HG02938 (cell line): ENCODE measurements around the gene TDRD10.

Experiments used
- ATAC-seq: cut with Tn5 transposase; IDR thresholded peaks from one replicate; pipeline ENCODE4 v1.9.1; 2021; ENCODE audit warnings: mild to moderate bottlenecking, moderate library complexity; ENCODE audit not compliant: unreplicated experiment

Gene TDRD10, protein sequence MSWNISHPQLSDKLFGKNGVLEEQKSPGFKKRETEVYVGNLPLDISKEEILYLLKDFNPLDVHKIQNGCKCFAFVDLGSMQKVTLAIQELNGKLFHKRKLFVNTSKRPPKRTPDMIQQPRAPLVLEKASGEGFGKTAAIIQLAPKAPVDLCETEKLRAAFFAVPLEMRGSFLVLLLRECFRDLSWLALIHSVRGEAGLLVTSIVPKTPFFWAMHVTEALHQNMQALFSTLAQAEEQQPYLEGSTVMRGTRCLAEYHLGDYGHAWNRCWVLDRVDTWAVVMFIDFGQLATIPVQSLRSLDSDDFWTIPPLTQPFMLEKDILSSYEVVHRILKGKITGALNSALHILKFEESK

DNA sequence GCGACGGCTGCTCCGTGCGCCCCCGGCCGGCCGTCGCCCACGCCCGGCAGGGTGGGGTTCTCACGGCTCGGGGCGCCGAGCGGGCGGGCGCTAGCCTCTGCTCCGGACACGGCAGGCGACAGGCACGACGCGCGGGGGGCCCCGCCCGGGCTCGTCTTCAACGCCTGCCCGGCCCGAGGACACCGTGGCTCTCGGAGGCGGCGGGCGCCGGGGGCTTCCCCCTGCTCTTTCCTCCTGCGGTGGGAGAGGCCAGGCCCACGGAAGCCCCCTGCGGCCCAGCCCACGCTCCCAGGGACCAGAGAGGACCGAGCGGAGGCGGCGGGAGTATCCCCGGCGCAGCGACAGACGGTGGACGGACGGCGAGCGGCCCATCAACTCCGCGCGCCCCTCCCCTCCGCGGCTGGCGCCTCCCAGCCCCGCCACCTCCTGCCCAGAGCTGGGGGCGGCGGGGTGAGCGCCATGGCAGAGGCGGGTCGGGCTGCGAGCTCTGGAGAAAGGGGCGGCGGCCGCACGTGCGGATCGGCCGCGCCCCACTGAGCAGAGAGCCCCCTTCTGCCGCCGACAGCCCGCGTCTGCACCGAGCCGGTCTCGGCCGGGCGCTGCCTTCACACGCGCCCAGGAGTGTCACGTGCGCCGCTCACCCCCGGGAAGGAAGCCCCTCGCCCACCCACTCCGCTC lies at the start of gene TDRD10, which contains the start of gene SHE:
Gene TDRD10 (plus strand): TSS at position 154 of the 678 bp plus-strand sequence. CDS start 4,685 bp downstream, outside the sequence.
Gene SHE (minus strand): TSS at position 347 of the 678 bp plus-strand sequence. CDS start 386 bp downstream, outside the sequence.
- no peak for ATAC-seq

DNA sequence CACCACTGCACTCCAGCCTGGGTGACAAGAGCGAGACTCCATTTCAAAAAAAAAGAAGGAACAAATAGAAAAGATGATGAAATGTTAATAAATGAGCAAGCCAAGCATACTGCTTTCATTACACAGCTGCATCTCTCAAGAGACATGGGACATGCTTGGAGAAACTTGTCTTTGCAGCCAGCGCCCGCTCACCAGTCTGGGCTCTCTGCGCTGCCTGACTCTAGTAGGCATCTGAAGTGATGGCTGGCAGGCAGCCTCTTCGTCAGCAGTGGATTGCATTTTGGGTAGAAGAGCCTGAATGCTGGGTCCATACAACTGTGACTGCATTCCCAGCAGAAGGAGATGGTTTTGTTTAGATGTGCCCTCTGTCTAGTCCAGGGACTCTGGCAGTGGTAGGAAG lies 48.9 kb upstream of the TDRD10 start:
- no peak for ATAC-seq

DNA sequence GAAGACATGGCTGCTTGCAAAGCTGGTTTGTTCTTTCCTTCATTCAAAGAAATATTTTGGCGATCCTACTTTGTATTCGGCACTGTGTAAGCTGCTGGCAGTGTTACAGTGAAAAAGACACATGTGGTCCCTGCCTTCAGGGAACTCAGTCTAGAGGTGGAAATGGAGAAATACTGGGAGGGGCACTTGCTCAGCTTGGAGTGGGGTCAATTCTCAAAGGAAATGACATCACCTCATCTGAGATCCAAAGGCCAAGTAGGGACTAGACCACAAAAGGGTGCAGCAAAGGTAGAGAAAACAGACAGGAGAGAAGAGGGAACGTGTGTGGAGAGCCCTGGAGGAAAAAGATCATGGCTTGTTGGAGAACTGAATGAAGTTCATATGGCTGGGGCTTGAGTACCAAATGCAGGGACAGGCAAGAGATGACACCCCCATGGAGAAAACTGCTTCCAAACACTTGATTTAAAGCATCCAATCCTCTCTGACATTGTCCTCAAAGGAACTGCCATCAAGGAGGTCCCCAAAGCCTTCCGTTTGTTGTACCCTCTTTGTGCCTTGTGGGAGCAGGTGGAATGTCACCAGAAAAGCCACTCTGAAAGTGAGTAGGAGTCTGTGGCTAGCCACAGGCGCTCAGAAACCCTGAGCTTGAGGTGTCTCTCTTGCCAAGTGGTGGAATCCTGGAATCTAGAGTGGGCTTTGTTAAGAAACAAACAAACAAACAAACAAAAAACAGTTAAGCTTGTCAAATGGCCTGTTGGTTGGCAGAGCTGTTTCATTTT lies 48.3 kb upstream of the TDRD10 start:
- ATAC-seq, result no peak

DNA sequence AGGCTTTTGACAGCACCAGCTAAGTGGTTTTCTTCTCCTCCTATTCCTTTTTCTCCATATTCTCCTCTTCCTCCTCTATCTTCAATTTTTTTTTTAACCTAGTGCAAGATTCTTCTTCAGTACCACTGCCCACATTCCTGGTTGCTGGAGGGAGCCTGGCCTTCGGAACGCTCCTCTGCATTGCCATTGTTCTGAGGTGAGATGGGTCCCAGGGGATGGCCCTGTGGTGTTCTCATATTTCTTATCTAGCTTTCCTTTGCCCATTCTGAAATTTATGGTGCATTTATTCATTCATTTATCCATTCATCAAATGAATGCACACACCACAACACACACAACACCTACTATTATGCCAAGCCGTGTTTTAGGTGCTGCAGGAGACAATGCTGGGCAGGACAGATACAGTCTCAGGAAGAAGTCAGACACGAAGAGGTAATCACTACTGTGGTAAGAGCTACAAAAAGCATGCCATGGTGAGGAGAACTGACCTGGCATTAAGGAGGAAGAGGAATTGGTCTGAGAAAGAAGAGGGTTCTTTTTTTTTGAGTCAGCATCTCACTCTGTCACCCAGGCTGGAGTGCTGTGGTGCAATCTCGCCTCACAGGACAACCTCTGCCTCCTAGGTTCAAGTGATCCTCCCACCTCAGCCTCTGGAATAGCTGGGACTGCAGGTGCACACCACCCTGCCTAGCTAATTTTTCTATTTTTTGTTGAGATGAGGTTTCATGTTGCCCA lies 47.5 kb upstream of the TDRD10 start:
- no peak for ATAC-seq

DNA sequence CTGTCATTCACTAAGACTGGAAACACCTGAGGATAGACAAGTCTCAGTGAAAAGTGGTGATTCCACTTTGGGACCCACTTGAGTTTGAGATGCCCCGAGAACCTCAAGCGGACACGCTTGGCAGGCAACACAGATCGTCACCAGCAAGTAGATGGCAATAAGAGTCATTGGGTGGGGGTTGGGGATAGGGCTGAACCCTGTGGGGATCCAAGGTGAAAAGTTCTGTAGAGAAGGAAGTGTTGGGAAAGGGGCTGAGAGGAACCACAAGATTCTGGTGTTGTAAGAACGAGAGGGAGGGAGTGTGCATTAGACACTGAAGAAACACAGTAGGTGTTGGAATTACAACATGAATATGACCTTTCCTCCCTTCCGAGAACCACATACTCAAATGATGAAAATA lies 45.4 kb upstream of the TDRD10 start:
- no peak for ATAC-seq

DNA sequence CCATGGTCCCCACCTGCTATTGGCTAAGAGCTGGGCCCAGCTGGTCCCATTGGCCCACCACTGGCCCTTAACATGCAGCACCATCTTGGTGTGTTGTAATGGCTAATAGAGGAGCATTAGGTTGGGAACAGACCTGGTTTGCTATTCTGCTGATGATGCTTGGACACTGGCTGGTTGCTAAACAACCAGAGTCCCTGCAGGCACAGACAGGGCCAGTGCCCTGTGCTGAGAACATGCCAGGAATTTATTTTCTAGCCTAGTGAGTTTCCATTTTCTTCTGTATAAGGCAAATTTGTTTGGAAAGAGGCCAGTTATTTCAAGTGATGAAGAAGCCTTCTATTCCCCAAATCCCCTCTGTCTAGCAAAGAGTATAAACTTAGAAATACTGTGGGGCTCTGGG lies 42.9 kb upstream of the TDRD10 start:
- ATAC-seq, result no peak

DNA sequence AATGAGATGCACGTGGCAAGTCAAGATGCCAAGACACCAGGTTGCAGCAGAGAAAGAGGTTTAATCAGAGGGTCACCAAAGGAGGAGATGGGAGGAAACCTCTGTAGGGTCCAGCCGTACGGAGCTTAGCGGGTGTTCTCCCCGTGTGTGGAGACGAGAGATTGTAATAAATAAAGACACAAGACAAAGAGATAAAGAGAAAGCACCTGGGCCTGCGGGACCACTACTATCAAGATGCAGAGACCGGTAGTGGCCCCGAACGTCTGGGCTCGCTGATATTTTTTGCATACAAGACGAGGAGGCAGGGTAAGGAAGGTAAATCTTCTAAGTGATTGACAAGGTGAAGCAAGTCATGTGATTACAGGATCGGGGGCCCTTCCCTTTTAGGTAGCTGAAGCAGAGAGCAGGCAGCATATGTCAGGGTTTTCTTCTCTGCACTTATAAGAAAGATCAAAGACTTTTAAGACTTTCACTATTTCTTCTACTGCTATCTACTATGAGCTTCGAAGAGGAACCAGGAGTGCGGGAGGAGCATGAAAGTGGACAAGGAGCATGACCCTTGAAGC lies 41.2 kb upstream of the TDRD10 start:
- no peak for ATAC-seq

DNA sequence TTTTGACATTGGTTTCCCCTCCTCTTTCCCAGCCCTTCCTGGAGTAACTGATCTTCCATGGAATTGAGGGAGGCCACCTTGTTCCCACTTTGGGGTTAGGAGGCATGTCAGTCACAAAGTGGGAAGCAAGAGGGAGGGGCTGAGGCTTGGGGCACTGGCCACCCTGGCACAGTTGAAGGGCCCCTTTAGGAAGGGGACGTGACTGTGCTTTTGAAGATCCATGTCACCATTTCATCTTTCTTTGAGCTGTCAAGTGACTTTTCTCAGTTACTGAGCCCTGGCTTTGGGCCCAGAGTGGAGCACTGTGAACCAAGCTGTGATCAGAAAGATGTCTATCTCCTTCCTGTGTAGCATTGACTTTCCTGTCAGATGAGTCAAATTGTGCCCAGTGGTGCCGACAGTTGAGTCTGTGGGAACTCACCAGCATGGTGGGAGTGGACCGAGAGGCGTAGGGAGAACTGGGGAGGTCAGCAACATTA lies 38.5 kb upstream of the TDRD10 start:
- no peak for ATAC-seq

DNA sequence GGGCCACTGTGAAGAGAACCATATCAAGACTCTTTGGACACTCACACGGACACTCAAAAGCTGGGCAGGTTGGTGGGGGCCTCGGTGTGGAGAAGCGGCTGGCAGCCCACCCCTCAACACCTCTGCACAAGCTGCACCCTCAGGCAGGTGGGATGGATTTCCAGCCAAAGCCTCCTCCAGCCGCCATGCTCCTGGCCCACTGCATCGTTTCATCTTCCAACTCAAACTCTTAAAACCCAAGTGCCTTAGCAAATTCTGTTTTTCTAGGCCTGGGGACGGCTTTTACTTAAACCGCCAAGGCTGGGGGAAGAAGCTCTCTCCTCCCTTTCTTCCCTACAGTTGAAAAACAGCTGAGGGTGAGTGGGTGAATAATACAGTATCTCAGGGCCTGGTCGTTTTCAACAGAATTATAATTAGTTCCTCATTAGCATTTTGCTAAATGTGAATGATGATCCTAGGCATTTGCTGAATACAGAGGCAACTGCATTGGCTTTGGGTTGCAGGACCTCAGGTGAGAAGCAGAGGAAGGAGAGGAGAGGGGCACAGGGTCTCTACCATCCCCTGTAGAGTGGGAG lies 36.3 kb upstream of the TDRD10 start:
- no peak for ATAC-seq

DNA sequence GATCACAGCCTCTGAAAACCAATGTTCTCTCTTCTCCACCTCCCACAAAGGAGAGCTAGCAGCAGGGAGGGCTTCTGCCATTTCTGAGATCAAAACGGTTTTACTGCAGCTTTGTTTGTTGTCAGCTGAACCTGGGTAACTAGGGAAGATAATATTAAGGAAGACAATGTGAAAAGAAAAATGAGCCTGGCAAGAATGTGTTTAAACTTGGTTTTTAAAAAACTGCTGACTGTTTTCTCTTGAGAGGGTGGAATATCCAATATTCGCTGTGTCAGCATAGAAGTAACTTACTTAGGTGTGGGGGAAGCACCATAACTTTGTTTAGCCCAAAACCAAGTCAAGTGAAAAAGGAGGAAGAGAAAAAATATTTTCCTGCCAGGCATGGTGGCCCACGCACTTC lies 35.8 kb upstream of the TDRD10 start:
- no peak for ATAC-seq

DNA sequence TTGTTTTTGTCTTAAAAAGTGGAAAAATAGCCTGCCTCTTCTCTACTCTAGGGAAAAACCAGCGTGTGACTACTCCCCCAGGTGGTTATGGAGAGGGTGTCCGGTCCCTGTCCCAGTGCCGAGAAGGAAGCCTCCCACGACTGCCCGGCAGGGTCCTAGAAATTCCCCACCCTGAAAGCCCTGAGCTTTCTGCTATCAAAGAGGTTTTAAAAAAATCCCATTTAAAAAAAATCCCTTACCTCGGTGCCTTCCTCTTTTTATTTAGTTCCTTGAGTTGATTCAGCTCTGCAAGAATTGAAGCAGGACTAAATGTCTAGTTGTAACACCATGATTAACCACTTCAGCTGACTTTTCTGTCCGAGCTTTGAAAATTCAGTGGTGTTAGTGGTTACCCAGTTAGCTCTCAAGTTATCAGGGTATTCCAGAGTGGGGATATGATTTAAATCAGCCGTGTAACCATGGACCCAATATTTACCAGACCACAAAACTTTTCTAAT lies 35.0 kb upstream of the TDRD10 start:
- ATAC-seq, result no peak

DNA sequence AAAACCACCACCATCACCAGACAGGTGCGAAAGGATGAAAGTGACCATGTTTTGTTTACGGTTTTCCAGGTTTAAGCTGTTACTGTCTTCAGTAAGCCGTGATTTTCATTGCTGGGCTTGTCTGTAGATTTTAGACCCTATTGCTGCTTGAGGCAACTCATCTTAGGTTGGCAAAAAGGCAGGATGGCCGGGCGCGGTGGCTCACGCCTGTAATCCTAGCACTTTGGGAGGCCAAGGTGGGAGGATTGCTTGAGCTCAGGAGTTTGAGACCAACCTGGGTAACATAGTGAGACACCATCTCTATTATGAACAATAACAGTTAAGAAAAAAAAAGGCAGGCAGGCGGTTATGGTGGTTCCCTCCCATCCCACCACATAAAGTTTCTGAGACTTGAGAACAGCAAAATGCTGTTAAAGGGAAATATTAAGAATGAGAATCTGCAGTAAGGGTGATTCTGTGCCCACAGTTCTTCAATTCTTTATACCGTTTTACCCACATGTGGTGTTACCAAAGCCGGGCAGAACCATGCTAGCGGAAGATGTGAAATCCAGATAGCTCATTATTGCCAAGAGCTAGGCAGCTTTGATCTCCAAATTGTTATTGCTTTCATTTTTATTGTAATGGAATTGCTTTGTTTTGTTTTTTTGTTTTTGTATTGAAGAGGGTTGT lies 34.5 kb upstream of the TDRD10 start:
- no peak for ATAC-seq

DNA sequence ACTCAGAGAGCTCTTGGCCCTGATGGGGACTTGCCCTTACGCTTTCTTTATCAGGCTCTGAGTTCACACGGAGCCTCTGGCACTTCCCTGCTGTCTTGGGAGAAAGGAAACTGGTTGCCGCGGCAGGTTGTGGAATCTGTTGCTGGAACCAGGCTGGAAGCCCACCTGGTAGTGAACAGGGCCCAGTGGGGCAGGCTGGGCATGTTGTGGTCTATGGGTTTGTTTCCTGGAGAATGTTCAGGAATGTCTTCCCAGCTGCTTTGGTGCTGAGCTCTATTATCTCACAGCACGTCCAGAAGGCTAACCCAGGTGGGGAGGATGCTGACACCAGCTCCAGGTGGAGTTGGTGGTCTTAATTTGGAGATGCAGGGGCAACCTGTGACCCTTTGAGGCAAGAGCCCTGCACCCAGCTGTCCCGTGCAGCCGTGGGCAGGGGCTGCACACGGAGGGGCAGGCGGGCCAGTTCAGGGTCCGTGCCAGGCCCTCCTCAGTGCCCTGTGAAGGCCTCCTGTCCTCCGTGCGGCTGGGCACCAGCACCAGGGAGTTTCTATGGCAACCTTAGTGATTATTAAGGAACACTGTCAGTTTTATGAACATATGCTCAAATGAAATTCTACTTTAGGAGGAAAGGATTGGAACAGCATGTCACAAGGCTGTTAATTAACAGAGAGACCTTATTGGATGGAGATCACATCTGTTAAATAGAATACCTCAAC lies 33.3 kb upstream of the TDRD10 start:
- no peak for ATAC-seq

DNA sequence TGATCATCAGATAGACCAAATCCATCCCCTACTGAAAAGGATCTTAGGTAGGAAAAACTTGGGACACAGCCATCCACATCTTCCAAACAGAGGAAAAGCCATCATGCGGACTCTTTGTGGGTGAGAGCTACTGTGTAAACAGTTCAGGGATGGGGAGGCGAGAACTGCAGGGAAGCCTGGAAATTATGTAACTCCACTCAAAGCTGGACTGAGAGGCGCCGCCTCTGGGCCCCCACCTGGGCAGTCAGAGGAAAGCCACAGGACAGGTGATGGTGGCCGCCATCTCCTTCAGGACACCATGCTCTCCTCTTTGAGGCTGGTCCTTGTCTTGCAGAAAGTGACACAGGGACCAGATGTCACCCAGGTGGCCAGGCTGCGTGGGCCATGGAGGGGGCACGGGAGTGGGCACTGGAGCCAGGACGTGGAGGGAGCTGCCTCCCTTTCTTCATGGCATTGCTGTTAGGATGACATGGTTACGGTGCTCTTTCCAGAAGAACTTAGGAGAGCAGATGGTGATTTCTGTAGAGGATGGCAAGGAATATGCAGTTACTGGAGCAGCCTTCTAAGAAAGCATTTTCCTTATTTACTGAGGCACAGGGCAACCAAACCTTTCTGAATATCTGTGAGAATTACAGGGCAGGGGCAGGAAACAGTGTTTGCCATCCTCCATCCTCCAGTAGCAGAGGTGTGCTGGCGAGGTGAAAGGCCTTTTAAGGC lies 32.0 kb upstream of the TDRD10 start:
- ATAC-seq, result no peak

DNA sequence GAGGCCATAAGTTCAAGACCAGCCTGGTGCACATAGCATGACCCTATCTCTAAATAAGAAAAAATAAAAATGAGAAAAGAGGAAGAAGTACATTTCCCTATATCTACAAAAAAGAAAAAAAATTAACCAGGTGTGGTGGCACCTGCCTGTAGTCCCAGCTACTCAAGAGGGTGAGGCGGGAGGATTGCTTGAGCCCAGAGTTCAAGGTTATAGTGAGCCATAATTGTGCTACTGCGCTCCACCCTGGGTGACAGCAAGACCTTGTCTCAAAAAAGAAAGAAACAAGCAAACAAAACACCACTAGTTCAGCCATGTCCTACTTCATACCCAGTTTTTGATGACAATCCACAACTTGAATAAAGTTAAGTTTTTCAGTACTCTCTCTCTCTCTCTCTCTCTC lies 30.7 kb upstream of the TDRD10 start:
- ATAC-seq, result no peak

DNA sequence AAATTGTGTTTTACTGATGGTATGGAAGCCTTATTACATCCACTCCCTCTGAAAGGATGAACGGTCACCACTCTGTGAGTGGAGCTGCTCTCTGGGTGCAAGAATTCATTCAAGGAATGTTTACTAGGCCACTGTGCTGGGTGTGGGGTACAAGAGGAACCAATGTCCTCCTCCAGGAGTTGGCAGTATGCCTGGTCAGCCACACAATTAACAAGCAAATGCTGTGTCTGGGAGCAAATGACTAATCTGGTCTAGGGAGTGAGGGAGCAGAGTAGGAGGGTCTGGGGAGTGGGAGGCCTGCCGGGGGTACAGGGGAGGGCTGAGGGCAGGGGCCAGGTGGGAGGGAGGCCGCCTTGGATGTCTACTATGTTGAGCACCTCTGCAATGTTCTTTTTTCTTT lies 27.2 kb upstream of the TDRD10 start:
- no peak for ATAC-seq

DNA sequence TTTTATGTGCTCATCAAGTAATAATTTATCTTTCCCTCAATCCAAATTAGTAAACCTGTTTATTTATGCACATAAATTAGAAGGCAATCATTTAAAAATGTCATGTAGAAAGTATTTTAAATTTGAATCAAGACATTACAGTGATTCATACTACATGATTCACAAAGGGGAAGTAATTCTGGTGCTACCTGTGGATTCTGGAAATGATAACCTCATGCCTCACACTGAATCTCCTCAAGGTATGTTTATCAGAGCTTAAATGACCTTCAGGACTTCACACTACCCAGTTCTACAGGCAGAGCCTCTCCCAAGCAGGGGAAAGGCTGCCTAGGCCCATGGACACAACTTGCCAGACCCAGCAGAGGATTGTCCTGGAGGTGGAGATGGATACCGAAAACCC lies 25.2 kb upstream of the TDRD10 start:
- ATAC-seq, result no peak

DNA sequence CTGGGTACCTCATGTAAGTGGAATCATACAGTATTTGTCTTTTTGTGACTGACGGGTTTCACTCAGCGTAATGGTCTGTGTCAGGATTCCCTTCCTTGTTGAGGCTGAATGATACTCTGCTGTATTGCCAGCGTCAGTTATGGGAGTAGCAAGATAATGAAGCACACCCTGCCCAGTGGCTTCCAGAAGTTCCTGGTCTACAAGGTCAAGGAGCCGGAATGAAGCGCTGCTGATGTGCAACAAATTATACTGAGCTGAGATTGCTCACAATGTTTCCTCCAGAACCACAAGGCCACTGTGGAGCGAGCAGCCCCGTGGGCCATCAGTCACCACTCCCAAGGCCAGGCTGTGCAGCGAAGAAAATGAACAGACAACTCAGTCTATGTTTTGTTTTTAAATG lies 24.0 kb upstream of the TDRD10 start:
- no peak for ATAC-seq
